ACC112 (cell line): ENCODE data around the gene SAMD14.
A peak's percentile ranks its signal among the peaks of the same experiment; 100 is the strongest.
"Not testable (repeated sequence)": the region's sequence is repeated elsewhere in the genome, so short reads cannot be mapped to it uniquely, and the experiment has no call there.

Experiments used
- H2AFZ ChIP-seq: fragments of 200-600 bp; sonication (generic); one replicate; pipeline ENCODE4 v1.6.0; 2017; ENCODE audit warnings: antibody characterized with exemption, low read length; ENCODE audit not compliant: unreplicated experiment
- H3K27ac ChIP-seq: fragments of 200-600 bp; sonication (generic); 2 replicates; pipeline ENCODE4 v1.5.1; 2014; ENCODE audit warnings: low read depth, mild to moderate bottlenecking, antibody characterized with exemption, low read length, moderate library complexity
- H3K27me3 ChIP-seq: fragments of 200-600 bp; sonication (generic); 2 replicates; pipeline ENCODE4 v1.6.1; 2014; ENCODE audit warnings: mild to moderate bottlenecking, antibody characterized with exemption, low read length, moderate library complexity, mixed read lengths; ENCODE audit not compliant: insufficient read depth
- H3K36me3 ChIP-seq: fragments of 200-600 bp; sonication (generic); 2 replicates; pipeline ENCODE4 v1.6.1; 2016; ENCODE audit warnings: mild to moderate bottlenecking, antibody characterized with exemption, low read length, moderate library complexity, mixed read lengths; ENCODE audit not compliant: insufficient read depth
- H3K4me1 ChIP-seq: fragments of 200-600 bp; sonication (generic); one replicate; pipeline ENCODE4 v1.6.1; 2016; ENCODE audit warnings: low read length, mixed read lengths; ENCODE audit not compliant: insufficient read depth, unreplicated experiment, control insufficient read depth
- H3K4me3 ChIP-seq: fragments of 200-600 bp; sonication (generic); 2 replicates; pipeline ENCODE4 v1.5.1; 2014; ENCODE audit warnings: mild to moderate bottlenecking, low read depth, low read length
- H3K79me2 ChIP-seq: fragments of 200-600 bp; sonication (generic); one replicate; pipeline ENCODE4 v1.6.0; 2016; ENCODE audit warnings: low read length; ENCODE audit not compliant: control insufficient read depth, unreplicated experiment, insufficient read depth

SAMD14 gene

DNA sequence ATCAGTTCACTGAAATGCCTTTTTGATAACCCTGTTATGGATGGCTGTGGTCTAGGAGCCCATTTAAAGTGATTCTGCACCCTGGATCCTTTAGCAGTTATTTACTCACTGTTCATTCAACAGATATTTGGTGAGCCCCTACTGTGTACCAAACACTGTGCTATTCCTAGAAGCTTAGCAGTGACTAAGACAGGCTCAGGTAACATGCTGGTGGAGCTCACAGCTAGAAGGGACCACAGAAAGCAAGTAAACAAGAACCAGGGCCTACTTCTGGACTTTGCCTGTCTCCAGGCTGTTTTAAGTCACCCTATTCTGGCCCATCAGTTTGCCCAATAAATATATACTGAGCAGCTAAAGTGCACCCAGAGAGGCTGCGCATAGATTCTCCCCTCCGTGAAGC lies 63.0 kb downstream of the SAMD14 start:
- Histone ChIP-seq H2AFZ (no peak overlapping the region), H3K79me2 (peaks cover 72% of the 10 kb centered on the region), H3K36me3 (peaks cover 43% of the 10 kb centered on the region)

DNA sequence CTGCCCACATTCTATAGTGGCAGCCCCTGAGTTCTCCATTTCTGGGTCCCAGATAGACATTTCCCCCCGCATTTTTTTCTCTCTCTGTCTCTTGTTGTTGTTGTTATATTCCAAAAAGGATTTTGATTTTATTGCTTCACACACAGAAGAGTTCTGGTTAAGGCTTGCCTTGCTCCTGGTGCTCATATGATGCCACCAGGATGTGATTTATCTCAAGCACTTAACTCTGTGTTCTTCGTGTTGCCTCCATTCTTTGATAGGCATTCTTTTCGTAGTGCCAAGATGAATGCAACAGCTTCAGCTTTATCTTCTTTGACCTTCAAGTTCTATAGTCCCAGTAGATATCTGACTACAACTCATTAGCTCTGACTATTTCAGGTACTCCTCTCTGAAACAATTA lies 64.9 kb downstream of the SAMD14 start:
- Histone ChIP-seq H3K79me2 (peaks cover 71% of the 10 kb centered on the region), H2AFZ (no peak overlapping the region), H3K4me1 (peaks cover 73% of the 10 kb centered on the region), H3K36me3 (peaks cover 29% of the 10 kb centered on the region), H3K27ac (peak overlapping the region; percentile 98), H3K27me3 (no peaks in the 10 kb centered on the region), H3K4me3 (peak overlapping the region; percentile 34; the same call in 1 of the 2 replicates)

More for the DNA sequence above, 63.0 kb downstream of the SAMD14 start:
- Histone ChIP-seq H3K27ac (peak overlapping the region; percentile 98), H3K4me1 (peaks cover 55% of the 10 kb centered on the region), H3K4me3 (no peak overlapping the region), H3K27me3 (no peaks in the 10 kb centered on the region)

DNA sequence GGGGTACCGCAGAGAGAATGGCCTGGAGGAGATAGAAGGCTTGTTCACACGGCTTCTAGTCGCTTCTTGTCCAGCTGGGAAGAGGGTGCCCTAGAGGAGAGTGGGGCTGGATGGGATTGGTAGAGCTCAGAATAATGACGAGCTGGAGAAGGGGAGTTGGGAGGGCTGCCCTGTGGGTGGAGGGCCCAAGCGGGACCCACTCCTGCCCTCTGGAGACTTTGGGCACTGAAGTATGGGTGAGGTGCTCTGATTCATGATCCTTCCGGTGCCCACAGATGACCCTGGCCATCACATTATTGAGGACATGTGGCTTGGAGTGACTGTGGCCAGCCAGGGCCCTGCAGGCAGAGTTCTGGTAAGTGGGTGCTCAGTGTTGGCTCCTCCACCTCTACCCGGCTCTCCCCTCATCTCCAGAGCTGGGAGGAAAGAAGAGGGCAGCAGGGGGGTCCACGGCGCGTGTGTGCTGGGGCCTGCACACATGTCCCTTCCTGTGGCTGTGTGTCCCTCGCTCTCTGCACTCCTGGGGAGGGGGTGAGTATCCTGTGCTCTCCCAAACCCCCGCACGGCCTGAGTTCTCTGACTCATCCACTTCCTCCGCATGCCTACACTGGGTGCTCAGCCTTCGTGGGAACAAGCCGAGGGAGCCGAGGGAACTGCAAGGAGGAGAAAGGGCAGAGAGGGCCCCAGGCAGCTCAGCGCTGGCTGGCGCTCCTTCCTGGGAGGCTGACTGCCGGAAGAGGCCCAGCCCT lies 65.5 kb downstream of the SAMD14 start:
- Histone ChIP-seq H3K79me2 (peaks cover 72% of the 10 kb centered on the region), H3K4me3 (0 out of 2 replicates have a peak overlapping the region, but pooled peaks have one; percentile 6), H3K4me1 (peaks cover 77% of the 10 kb centered on the region), H3K27me3 (no peaks in the 10 kb centered on the region), H2AFZ (no peak overlapping the region), H3K27ac (peak overlapping the region; percentile 98), H3K36me3 (peaks cover 23% of the 10 kb centered on the region)

DNA sequence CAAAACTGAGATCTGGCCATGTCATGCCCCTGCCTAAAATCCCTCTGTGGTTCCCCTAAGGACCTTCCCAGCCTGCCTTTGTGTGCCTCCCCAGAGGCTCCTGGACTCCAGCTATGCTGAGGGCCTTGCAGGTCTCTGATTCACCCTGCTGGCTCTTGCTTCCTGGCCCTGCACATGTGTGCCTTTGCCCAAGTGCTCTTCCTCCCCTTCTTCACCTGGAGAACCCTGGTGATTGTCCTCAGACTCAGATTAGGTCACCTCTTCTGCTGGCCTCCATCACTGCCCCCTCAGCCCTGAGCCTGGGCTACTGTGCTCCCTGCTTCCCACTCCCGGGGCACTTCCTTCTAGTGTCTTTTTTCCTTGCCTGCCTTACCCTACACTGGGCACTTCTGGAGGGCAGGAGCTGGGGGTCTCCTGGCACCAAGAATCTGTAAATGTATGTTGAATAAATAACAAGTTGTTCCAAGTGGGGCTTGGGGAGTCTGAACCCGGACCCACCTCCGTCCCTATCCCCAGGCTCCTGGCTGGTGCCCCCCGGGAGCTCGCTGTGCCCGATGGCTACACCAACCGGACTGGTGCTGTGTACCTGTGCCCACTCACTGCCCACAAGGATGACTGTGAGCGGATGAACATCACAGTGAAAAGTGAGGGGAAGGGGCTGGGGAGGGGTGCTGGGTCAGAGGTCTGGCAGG lies 66.3 kb downstream of the SAMD14 start:
- H3K4me3 ChIP-seq: no peak overlapping the region
- no peaks in the 10 kb centered on the region for H3K27me3 ChIP-seq
- peaks cover 76% of the 10 kb centered on the region for H3K79me2 ChIP-seq
- peaks cover 84% of the 10 kb centered on the region for H3K4me1 ChIP-seq
- peaks cover 23% of the 10 kb centered on the region for H3K36me3 ChIP-seq
- H3K27ac ChIP-seq: peak overlapping the region; percentile 98
- no peak overlapping the region for H2AFZ ChIP-seq

DNA sequence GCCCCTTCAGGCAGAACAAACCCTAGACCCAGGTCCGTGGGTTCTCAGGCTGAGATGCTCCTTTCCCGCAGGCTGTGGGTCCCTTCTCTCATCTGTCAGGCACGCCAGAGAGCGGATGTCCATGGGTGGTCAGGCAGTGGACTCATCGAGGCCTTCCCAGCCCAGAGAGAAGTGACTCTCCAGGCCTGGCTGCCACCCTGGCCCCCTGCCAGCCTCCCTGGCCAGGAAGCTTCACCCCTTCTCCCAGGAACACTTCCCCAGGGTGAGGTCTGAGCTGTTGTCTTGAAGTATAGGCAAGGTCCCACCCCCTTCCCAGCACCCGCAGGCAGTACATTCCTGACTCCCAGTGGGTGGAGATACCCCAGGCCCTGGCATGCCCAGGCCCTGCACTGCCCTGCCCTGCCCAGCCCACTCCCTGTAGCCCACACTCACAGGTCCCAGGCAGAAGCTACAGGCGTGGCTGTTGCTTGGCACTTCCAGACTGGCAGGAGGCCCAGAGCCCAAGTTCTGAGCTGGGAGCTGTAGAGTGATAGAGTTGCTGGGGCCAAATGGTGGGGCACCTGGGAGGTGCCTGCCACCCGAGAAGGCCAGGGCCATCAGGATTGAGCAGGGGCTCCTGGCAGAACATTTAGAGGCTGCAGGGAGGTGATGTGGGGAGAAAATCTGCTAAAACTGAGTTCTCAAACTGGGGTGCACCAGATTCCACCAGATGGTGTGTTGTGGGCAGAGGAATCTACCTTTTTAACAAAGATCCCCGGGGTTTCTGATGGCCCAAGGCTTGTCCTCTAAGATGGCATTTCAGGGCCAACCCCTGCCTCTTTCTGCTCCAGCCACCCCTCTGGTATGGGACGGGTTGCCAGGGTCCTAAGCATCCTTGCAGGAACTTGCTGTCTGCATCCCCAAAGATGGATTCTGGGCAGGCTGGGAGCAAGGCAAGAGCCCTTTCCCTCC lies 67.4 kb downstream of the SAMD14 start:
- peaks cover 95% of the 10 kb centered on the region for H3K4me1 ChIP-seq
- H3K27me3 ChIP-seq: no peaks in the 10 kb centered on the region
- peak overlapping the region; percentile 98 for H3K27ac ChIP-seq

DNA sequence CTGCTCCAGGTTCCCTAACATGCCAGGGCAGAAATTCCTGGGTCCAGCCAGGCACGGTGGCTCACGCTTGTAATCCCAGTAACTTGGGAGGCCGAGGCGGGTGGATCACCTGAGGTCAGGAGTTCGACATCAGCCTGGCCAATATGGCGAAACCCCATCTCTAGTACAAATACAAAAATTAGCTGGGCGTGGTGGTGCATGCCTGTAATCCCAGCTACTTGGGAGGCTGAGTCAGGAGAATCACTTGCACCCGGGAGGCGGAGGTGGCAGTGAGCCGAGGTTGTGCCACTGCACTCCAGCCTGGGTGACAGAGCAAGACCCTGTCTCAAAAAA lies 68.3 kb downstream of the SAMD14 start:
- H2AFZ ChIP-seq, H3K27me3 ChIP-seq: not testable (repeated sequence)
- peaks cover 79% of the 10 kb centered on the region for H3K79me2 ChIP-seq
- peaks cover 20% of the 10 kb centered on the region for H3K36me3 ChIP-seq
- peaks cover 92% of the 10 kb centered on the region for H3K4me1 ChIP-seq
- H3K4me3 ChIP-seq: peak overlapping the region; percentile 82; the same call in 1 of the 2 replicates
- H3K27ac ChIP-seq: peak overlapping the region; percentile 98

More for the DNA sequence above, 67.4 kb downstream of the SAMD14 start:
- Histone ChIP-seq H3K4me3 (peak overlapping the region; percentile 32; the same call in 1 of the 2 replicates), H3K36me3 (peaks cover 22% of the 10 kb centered on the region), H3K79me2 (peaks cover 79% of the 10 kb centered on the region), H2AFZ (no peak overlapping the region)

DNA sequence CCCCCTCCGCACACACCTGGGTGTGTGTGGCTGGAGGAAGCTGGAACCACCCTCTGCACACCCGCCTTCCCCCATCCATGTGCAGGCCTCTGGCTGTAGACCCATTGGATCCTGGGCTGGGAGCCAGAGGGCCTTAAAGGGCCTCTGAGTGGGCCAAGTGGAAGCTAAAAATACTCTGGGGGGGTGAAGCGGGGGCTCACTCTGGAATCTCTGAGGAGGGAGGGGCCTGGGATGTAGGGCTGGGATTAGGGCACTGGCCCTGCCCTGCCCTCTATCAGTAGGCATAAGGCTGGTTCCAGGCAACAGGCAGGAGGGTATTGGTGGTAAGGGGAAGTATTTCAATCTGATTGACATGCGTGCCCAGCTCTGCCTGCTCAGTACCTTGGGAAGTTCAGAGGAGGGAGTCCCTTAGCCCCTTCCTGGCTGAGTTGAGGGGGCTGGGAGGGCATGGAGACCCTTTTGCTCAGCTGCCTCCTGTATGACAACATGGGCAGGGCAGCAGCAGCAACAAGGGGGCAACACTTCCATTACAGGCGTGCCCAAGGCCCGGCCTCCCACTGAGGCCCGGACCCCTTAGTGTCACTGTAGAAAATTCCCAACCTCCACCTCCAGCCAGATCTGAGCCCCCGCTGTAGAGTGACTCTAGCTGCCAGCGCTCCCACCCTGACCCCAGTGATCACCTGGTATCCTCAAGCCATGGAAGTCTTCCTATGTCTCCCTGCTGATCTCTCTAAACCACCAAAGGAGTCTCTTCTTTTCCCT lies 68.8 kb downstream of the SAMD14 start:
- Histone ChIP-seq H2AFZ (no peak overlapping the region), H3K4me1 (peaks cover 87% of the 10 kb centered on the region), H3K27ac (peak overlapping the region; percentile 98), H3K36me3 (peaks cover 16% of the 10 kb centered on the region), H3K4me3 (peak overlapping the region; percentile 82), H3K79me2 (peaks cover 79% of the 10 kb centered on the region), H3K27me3 (no peaks in the 10 kb centered on the region)
